Purkinje cell (primary cell): ENCODE measurements around the gene LNX2. TPM values are rescaled to one million over a fixed set of nuclear protein-coding genes. Genes with fewer than 3 reads are reported as not detected.

Experiments used
- polyA plus RNA-seq: library from polyadenylated mRNA; unstranded; fragments of >200 nt; fragmentation: Nextera tagmentation; gene quantifications from 2 replicates; pipeline ENCODE4 v1.2.1, GENCODE V29; 2014

The LNX2 gene
- 5.1 and 13.1 TPM in 2 replicates for polyA plus RNA-seq

DNA sequence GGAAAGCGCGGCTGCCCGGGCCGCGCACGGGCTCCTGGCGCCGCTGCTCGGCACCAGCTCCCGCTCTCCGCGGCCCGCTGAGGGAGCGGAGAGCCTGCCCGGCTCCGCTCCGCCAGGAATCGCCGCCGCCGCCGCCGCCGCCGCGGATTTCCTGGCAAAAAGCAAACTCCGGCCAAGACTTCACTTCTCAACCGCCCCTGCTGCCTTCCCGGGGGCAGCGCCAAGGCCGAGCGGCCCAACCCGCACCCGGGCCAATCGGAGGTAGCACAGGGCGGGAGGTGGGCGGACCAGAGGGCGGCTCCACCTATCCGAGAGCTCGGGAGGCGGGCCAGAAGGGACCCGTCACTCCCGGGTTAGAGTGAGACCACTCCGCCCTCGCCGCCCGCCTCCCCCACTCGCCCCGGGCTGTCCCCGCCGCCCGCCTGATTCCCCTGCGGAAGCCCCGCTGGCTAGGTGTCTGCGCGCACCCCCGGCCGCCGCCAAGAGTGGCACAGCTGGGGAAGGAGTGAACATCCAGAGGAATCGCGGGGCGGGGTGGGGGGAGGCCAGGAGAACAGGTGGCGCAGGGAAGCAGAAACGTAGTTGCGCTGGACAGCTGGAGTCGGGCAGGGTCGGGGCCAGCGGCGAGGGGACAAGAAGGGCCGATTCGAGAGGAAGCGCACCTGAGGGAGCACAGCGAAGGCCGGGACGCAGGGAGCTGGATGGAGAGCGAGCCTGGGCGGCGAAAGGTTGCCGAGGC, at the start of gene LNX2:
Gene LNX2, minus strand, starts transcription at position 153 of the 739 bp plus-strand sequence. CDS start 38,826 bp downstream, outside the sequence.

DNA sequence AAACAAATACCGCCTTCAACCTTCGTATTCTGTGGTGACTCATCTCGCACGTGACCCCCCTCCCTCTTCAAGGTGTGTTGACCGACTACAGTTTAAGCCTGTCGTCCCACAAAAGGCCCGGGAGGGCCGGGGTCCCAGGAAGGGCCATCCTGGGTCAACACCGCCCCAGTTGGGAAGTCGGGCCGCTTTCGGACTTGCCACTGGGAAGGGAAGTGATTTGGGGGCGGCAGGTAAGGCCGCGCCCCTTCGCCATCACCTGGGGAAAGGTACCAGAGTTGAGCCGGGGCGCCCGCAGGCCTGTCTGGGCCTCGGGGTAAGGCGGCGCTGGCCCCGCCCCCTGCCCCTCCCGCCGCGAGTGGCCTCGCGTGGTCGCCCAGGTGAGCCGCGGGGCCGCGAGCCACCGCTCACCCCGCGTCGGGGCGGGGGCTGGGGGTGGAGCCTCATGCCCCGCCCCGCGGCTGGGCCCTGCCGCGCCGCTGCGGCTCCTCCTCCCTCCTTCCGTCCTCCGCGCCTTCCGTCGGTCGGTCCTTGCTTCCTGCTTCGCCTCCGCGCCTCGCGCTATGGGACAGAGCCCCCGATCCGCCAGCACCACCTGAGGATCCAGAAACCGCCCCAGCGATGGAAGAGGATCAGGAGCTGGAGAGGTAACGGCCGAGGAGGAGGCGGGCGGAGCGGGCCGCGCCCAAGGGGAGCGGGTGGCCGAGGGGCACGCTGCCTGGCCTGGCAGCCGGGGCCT, 1.2 kb upstream of the LNX2 start, which contains the start of gene POLR1D:
Gene POLR1D, plus strand, starts transcription at position 527 of the 736 bp plus-strand sequence. Its CDS starts 92 bp downstream, at position 619.

Other genes with a start within 250 kb of the LNX2 start
- gene GTF3A, start 195.9 kb downstream of the LNX2 start, polyA plus RNA-seq, result 151 and 166 TPM in 2 replicates
- gene MTIF3, start 170.0 kb downstream of the LNX2 start, polyA plus RNA-seq, result 234 and 269 TPM in 2 replicates
- gene POLR1D, start 1.4 kb upstream of the LNX2 start, polyA plus RNA-seq, result 82.3 and 96.6 TPM in 2 replicates
- gene GSX1, start 172.0 kb upstream of the LNX2 start, polyA plus RNA-seq, result not detected in 2 replicates